Activated T-helper 1 cell treated with anti-CD3 and anti-CD28 coated beads, Interleukin-2, amount 50 U/mL, for 16 hours (primary cell): ENCODE results near the gene TOP2A.
A peak's percentile ranks its signal among the peaks of the same experiment; 100 is the strongest.
"Not testable (repeated sequence)": the region's sequence is repeated elsewhere in the genome, so short reads cannot be mapped to it uniquely, and the experiment has no call there.

ENCODE experiments used
- DNase-seq, 2 donors: peaks; one replicate each; pipeline ENCODE4 v3.0.0-alpha.2; 2020; ENCODE audit warnings: low read depth in 1 of 2, low spot score in 1 of 2

The TOP2A gene

DNA sequence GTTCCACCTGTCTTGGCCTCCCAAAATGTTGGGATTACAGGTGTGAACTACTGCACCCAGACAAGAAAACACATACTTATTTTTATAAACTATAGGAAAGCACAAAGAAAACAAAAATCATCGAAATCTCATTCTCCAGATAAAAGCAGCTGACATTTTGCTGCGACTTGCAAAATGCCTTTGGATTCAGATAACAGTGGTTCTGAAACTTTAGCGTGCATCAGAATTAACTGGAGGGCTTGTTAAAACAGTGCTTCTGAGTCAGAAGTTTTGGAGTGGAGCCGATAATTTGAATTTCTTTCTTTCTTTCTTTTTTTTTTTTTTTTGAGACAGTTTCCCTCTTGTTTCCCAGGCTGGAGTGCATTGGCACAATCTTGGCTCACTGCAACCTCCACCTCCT lies 35.4 kb downstream of the TOP2A start:
- no peak for DNase-seq

- DNase-seq, result no peak
Measured at GRCh38 chr17:40378966-40379365, 38.7 kb downstream of the TOP2A start.

GRCh38 chr17:40377832-40378231 lies 39.9 kb downstream of the TOP2A start:
- DNase-seq, result no peak

DNA sequence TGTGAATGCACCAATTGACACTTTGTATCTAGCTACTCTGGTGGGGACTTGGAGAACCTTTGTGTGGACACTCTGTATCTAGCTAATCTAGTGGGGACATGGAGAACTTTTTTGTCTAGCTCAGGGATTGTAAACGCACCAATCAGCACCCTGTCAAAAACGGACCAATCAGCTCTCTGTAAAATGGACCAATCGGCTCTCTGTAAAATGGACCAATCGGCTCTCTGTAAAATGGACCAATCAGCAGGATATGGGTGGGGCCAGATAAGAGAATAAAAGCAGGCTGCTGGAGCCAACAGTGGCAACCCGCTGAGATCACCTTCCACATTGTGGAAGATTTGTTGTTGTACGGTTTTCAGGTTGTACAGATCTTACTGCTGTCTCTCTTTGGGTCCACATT lies 41.2 kb downstream of the TOP2A start:
- DNase-seq, result not testable (repeated sequence)

DNA sequence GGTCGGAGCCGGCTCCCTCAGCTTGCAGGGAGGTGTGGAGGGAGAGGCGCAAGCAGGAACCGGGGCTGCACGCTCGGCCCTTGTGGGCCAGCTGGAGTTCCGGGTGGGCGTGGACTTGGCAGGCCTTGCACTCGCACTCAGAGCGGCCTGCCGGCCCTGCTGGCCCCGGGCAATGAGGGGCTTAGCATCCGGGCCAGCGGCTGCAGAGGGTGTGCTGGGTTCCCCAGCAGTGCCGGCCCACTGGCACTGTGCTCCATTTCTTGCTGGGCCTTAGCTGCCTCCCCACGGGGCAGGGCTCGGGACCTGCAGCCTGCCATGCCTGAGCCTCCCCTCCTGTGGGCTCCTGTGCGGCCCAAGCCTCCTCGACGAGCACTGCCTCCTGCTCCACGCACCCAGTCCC lies 41.9 kb downstream of the TOP2A start:
- not testable (repeated sequence) for DNase-seq

DNA sequence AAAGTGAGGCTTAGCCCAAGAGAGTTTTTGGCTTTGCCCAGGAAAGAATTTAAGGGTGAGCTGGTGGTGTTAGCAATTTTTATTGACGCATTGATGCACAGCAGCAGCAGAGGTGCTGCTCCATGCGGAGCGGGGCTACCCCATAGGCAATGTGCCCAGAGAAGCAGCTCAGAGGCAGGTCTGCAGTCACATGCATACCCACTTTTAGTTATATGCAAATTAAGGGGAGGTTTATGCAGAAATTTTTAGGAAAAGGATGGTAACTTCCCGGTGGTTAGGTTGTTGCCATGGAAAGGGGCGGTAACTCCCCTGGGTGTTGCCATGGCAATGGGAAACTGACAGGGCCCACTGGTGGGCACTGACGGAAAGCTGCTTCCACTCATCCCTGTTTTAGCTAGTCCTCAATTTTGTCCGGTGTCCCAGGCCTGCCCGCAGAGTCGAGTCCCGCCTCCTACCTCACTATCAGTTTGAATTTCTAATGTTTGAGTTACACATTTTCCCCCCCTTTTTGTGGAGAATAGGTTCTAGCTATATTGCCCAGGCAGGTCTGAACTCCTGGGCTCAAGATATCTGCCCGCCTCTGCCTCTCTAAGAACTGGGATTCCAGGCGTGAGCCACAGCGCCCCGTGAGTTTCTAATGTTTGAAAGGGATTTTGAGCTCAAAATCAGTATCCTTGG lies 42.7 kb downstream of the TOP2A start:
- DNase-seq, result no peak

GRCh38 chr17:40373999-40374398 lies 43.7 kb downstream of the TOP2A start:
- no peak for DNase-seq

GRCh38 chr17:40373324-40373723 lies 44.4 kb downstream of the TOP2A start:
- no peak for DNase-seq

DNA sequence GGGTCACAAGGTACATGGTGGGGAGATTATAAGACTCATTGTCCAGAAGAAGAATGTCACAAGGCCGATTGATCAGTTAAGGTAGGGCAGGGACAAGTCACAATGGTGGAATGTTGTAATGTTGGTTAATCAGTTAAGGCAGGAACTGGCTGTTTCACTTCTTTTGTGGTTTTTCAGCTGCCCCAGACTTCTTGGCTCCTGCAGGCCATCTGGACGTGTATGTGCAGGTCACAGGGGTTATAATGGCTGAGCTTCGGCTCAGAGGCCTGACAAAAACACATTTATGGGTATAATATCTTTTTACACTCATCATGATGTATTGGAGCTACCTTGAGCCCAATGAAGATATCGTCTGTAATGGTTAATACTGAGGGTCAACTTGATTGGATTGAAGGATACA lies 45.1 kb downstream of the TOP2A start:
- not testable (repeated sequence) for DNase-seq

DNA sequence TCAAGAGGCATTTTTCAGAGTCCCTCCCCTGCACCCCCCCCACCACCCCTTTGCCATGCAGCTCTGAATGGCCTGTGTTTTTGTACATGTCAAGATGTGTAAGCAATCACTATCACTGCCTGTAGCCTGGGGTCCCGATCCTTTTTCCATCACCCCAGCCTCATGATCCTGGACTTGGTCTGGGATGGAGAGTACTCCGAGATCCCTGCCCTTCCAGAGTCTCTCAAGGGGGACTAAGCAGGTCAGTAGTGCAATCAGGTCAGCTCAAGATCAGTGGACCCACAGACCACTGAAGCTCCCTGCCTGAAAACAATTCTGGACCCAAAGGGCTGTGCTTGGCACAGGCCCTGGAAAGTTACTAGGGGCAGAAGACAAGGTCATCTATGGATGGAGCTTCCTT lies 45.7 kb downstream of the TOP2A start:
- no peak for DNase-seq

DNA sequence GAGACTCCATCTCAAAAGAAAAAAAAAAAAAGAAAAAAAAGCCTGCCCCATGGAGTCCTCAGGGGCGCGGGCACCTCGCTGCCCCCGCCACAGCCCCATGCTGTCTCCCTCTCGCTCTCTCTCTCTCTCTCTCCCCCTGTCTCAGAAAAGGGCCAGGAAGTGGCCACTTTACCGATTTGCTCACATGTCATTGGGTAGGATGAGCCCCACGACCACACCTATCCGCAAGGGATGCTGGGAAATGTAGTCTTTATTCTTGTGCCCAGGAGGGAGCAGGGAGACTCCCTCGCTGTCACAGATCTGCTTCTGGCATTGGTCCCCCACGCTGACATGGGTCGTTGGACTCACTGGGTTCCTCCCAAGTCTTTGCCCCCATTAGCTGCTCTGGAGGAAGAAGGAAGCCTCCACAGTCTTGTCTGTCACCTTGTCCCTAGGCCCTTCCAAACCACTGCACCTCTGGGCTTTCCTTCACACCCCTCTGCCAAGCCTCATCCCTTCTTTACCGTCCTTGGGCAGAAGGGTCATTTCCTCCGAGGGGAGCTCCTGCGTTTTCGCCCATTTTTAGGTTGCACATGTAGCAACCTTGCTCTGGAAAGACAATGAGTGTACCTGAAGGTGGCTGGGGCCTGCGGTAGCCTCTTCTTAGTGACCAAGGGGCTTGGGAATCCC lies 46.3 kb downstream of the TOP2A start:
- no peak for DNase-seq

DNA sequence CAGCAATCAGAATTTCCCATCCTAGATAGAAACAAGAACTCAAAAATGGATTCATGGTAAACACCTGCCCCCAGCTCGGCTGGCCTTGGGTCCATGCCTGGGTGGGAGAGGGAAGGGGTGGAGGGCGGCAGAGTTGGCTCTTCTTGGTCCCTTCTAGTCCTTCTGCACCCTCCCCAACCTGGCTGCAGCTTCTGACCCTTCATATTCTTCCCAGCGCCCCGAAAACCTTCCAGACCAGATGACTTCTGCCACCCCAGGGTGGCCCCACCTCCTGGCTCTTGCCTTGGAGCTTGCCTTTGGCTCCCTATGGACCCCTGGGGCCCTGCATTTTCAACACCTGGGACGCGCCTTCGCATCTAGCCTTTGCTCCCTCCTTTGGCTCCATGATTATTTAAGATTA lies 47.8 kb downstream of the TOP2A start:
- DNase-seq, result no peak

DNA sequence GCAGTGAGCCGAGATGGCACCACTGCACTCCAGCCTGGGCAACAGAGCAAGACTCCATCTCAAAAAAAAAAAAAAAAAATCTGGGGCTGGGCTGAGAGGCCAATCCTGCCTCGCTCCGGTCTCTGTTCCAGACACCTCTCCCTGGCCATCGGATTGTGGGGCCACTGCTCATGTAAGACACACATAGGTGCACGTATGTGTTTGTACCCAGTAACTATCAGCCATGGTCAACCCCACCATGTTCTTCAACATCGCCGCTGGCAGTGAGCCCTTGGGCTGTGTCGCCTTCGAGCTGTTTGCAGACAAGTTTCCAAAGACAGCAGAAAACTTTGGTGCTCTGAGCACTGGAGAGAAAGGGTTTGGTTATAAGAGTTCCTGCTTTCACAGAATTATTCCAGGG lies 50.0 kb downstream of the TOP2A start:
- not testable (repeated sequence) for DNase-seq

DNA sequence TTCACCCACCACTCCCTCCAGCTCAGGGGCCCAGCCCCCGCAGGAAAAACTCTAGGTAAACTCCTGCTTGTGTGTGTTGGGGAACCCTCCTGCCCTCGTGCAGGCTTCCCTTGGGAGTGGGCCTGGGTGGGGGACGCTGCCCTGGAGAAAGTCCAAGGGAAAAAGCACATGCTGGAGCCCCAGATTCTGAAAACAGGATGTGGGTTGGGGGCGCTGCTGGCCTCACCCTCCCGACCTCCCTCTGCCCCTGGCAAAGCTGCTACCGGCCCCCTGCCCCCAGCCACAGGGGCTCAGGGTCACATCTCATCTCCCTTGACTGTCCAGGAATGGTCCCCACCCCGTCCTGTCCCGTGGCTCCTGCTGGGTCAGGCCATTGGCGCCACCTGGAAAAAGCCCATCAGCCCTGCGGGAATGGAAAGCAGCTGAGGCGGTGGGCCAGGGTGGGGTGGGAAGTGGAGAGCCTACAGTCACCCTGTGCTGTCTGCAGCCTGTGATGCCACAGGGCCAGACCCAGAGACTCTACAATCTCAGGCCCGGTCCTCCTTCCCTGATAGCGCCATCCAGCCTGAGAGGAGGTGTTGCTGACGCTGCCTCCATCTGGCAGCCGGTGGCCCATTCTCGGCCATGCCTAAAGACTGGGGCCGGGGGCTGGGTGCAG lies 50.7 kb downstream of the TOP2A start:
- DNase-seq, result no peak

- DNase-seq, result no peak
Measured at GRCh38 chr17:40366076-40366860, 51.4 kb downstream of the TOP2A start.

DNA sequence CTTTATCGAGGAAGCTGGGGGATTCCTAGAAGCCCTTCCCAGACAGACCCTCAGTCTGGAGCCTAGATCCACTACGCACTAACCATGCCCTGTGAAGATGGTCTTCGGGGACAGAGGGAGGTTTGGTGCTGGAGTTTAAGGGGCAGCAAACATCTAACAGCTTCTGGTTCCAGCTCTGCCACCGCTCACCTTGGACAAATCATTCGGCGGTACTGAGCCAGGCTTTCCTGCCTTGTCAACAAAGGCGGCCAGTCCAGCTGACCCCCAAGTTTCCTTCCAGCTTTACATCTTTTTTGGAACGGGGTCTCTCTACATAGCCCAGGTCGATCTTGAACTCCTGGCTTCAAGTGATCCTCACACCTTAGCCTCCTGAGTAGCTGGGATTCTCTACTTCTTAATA lies 52.8 kb downstream of the TOP2A start:
- no peak for DNase-seq

GRCh38 chr17:40364121-40364861 lies 53.4 kb downstream of the TOP2A start, which contains the start of gene GJD3:
GJD3 (minus strand) TSS chr17:40364737; CDS start chr17:40363815, 922 bp downstream.
- DNase-seq, result no peak

- no peak for DNase-seq
Measured at GRCh38 chr17:40363111-40363827, 54.4 kb downstream of the TOP2A start.

DNA sequence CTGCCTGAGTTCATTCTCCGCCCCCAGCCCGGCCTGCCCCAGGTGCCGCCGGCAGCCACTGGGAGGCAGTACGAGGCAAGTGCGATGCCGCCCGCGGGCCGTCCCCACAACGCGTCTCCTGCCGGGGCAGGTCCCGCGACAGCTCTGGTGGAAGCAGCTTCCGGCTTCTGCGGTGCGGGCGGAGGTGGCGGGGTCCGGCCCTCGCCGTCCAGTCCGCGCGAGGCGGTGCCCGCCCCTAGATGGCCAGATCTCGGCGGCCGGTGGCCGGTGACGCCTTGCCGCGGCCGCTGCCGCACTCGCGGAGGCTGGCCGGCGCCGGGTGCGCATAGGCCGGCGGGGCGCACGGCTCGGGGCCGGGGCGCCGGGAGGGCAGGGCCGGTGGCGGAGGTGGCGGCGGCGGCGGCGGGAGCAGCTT lies 55.0 kb downstream of the TOP2A start:
- DNase-seq, result peak; percentile 54 to 68
